PC-9 (cell line): ENCODE results near the gene AIG1. TPM values are rescaled to one million over a fixed set of nuclear protein-coding genes. Genes with fewer than 3 reads are reported as not detected.

Source experiments
- BruUV-seq: library from RNA; stranded (reverse); fragments of 400-500 nt; replicated peaks from 2 replicates; lab custom pipeline; 2021; lab: Mats Ljungman, UMichigan
- CTCF ChIA-PET: fragments of 300-600 bp; sonication (Branson Sonifier 250); formaldehyde crosslinking; loops from one replicate; lab custom pipeline; 2022; ENCODE audit warnings: antibody characterized with exemption; lab: Charles Lee
- POLR2A ChIA-PET: fragments of 300-600 bp; sonication (Branson Sonifier 250); formaldehyde crosslinking; loops from one replicate; lab custom pipeline; 2022; ENCODE audit warnings: antibody characterized with exemption; ENCODE audit not compliant: unreplicated experiment; lab: Charles Lee
- DNase-seq, 2 experiments: peaks; one replicate each; pipeline versions ENCODE4 v3.0.0 to v3.0.0-alpha.2; 2015 to 2022; ENCODE audit warnings: mixed read lengths in 1 of 2
- H2AFZ ChIP-seq: fragments of 200-600 bp; sonication (generic); 2 replicates; pipeline ENCODE4 v1.8.1; 2017; ENCODE audit warnings: antibody characterized with exemption
- H3F3A ChIP-seq: fragments of 200-600 bp; sonication (generic); 2 replicates; pipeline ENCODE4 v1.8.1; 2017; ENCODE audit warnings: antibody characterized with exemption, mild to moderate bottlenecking, low read depth; ENCODE audit not compliant: insufficient read depth
- H3K27ac ChIP-seq: fragments of 200-600 bp; sonication (generic); 2 replicates; pipeline ENCODE4 v1.6.1; 2016; ENCODE audit warnings: mixed run types
- H3K27me3 ChIP-seq: fragments of 200-600 bp; sonication (generic); 2 replicates; pipeline ENCODE4 v1.6.1; 2016; ENCODE audit warnings: low read depth, mixed run types; ENCODE audit not compliant: insufficient read depth
- H3K36me3 ChIP-seq: fragments of 200-600 bp; sonication (generic); 2 replicates; pipeline ENCODE4 v1.6.1; 2016; ENCODE audit warnings: low read depth, mixed run types
- H3K4me1 ChIP-seq: fragments of 200-600 bp; sonication (generic); replicated peaks from 2 replicates; pipeline ENCODE4 v1.6.1; 2016; ENCODE audit warnings: mixed run types; ENCODE audit not compliant: insufficient read depth
- H3K4me2 ChIP-seq: fragments of 200-600 bp; sonication (generic); 2 replicates; pipeline ENCODE4 v1.6.1; 2017; ENCODE audit warnings: mixed run types
- H3K4me3 ChIP-seq: fragments of 200-600 bp; sonication (generic); 2 replicates; pipeline ENCODE4 v1.6.1; 2016; ENCODE audit warnings: mixed run types
- H3K79me2 ChIP-seq: fragments of 200-600 bp; sonication (generic); 2 replicates; pipeline ENCODE4 v1.6.1; 2017; ENCODE audit warnings: low read depth, mixed run types
- H3K9me2 ChIP-seq: fragments of 200-600 bp; sonication (generic); 2 replicates; pipeline ENCODE4 v1.8.1; 2017; ENCODE audit warnings: mild to moderate bottlenecking; ENCODE audit not compliant: insufficient read depth
- H3K9me3 ChIP-seq: fragments of 200-600 bp; sonication (generic); 2 replicates; pipeline ENCODE4 v1.8.1; 2016; ENCODE audit warnings: low read depth; ENCODE audit not compliant: insufficient read depth
- H4K20me1 ChIP-seq: fragments of 200-600 bp; sonication (generic); 2 replicates; pipeline ENCODE4 v1.8.1; 2017; ENCODE audit not compliant: insufficient read depth
- EZH2 ChIP-seq: fragments of 200-600 bp; sonication (generic); IDR thresholded peaks from 2 replicates; pipeline ENCODE4 v1.8.0; 2017; ENCODE audit warnings: antibody characterized with exemption, low read depth
- intact Hi-C: fragments of 100-400 bp; cut with micrococcal nuclease; formaldehyde crosslinking; loops from one replicate; pipeline ENCODE4 v1.10.0; 2022; ENCODE audit not compliant: unreplicated experiment
- total RNA-seq: library from RNA; stranded (reverse); gene quantifications from 2 replicates; pipeline ENCODE4 v1.2.3, GENCODE V29; 2021
- TF ChIP-seq, protein P1 (sequence below): fragments of 200-600 bp; sonication (generic); conservative IDR thresholded peaks from 2 replicates; pipeline ENCODE4 v1.6.1; 2017; ENCODE audit warnings: mixed run types, antibody characterized with exemption, mild to moderate bottlenecking, moderate library complexity

AIG1 gene
- total RNA-seq, 1 experiment from 2014 or later = 37.7 TPM

- intact Hi-C loops = no loop called here
- no peak for DNase-seq
Measured at GRCh38 chr6:143224516-143224915, 163.8 kb downstream of the AIG1 start.

DNA sequence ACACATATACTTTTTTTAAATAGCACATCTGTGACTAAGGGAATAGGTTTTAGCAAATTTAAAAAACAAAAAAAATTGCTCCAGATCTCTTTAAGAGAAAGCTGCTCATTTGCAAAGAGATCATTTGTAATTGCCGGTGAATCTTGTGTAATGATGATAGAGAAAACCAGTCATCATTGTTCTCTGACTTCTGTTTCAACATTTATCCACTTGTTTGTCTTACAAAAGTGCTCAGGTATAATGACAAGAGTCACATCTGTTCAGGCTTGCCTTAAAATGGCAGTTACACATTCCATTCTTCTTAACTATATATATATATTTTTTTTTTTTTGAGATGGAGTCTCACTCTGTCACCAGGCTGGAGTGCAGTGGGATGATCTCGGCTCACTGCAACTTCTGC is 165.2 kb downstream of the AIG1 start:
- intact Hi-C loops = no loop called here
- CTCF ChIA-PET = no interaction called here
- Histone ChIP-seq H3K27ac (no peak overlapping the region), H3K9me2 (no peaks in the 10 kb centered on the region), H3F3A (no peaks in the 10 kb centered on the region), H3K4me2 (no peak overlapping the region), H3K27me3 (no peaks in the 10 kb centered on the region), H3K9me3 (no peaks in the 10 kb centered on the region), H3K79me2 (no peaks in the 10 kb centered on the region), H2AFZ (no peak overlapping the region), H3K4me3 (no peak overlapping the region), H3K4me1 (no peaks in the 10 kb centered on the region), H3K36me3 (no peaks in the 10 kb centered on the region), H4K20me1 (no peaks in the 10 kb centered on the region)
- TF ChIP-seq, protein P1, sequence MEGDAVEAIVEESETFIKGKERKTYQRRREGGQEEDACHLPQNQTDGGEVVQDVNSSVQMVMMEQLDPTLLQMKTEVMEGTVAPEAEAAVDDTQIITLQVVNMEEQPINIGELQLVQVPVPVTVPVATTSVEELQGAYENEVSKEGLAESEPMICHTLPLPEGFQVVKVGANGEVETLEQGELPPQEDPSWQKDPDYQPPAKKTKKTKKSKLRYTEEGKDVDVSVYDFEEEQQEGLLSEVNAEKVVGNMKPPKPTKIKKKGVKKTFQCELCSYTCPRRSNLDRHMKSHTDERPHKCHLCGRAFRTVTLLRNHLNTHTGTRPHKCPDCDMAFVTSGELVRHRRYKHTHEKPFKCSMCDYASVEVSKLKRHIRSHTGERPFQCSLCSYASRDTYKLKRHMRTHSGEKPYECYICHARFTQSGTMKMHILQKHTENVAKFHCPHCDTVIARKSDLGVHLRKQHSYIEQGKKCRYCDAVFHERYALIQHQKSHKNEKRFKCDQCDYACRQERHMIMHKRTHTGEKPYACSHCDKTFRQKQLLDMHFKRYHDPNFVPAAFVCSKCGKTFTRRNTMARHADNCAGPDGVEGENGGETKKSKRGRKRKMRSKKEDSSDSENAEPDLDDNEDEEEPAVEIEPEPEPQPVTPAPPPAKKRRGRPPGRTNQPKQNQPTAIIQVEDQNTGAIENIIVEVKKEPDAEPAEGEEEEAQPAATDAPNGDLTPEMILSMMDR = no peak
- TF ChIP-seq EZH2 = no peak
- BruUV-seq = no TSS peak
- POLR2A ChIA-PET = no interaction called here
- DNase-seq = no peak

More at GRCh38 chr6:143224516-143224915, 163.8 kb downstream of the AIG1 start:
- no peak for TF ChIP-seq EZH2
- TF ChIP-seq, protein P1 = no peak
- Histone ChIP-seq H3K4me3 (no peak overlapping the region), H3K36me3 (no peaks in the 10 kb centered on the region), H3F3A (no peaks in the 10 kb centered on the region), H4K20me1 (no peaks in the 10 kb centered on the region), H3K4me1 (no peaks in the 10 kb centered on the region), H3K27me3 (no peaks in the 10 kb centered on the region), H3K27ac (no peak overlapping the region), H3K9me3 (no peaks in the 10 kb centered on the region), H3K9me2 (no peaks in the 10 kb centered on the region), H3K79me2 (no peaks in the 10 kb centered on the region), H3K4me2 (no peak overlapping the region), H2AFZ (no peak overlapping the region)
- ChIA-PET POLR2A (no interaction called here), CTCF (interaction anchor here (0.7 kb wide), 1 partner anchor 491 kb away, joined by 3 read pairs; no protein-coding TSS in a partner anchor)
- no TSS peak for BruUV-seq

DNA sequence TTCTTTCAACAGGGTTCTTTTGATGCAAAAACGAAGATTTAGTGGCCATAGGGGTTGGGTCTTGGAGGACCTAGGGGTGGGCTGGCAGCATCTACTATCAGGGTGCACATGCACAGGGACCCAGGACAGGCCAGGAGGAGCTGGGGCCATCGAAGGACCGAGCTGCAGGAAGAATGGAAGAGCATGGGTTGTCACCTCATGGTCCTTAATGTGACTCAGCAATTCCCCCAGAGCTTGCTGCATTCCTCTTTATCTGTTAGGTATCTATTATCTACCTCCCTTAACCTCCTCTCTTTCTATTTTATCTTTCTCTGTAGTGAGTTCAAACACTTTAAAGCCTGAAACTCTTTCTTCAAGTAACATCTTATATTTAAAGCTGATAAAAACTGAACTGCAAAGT is 167.0 kb downstream of the AIG1 start:
- Histone ChIP-seq H2AFZ (no peak overlapping the region), H3K4me2 (no peak overlapping the region), H3K36me3 (no peaks in the 10 kb centered on the region), H3K79me2 (no peaks in the 10 kb centered on the region), H3K27ac (no peak overlapping the region), H3F3A (no peaks in the 10 kb centered on the region), H3K9me3 (no peaks in the 10 kb centered on the region), H3K9me2 (no peaks in the 10 kb centered on the region), H3K27me3 (no peaks in the 10 kb centered on the region), H3K4me3 (no peak overlapping the region), H3K4me1 (no peaks in the 10 kb centered on the region), H4K20me1 (no peaks in the 10 kb centered on the region)
- TF ChIP-seq, protein P1 = no peak
- TF ChIP-seq EZH2 = no peak
- no peak for DNase-seq
- ChIA-PET CTCF (interaction anchor here (0.6 kb wide), 1 partner anchor 198 kb away, joined by 3 read pairs; no protein-coding TSS in a partner anchor), POLR2A (no interaction called here)
- intact Hi-C loops = no loop called here
- no TSS peak for BruUV-seq
